Measurements from ENCODE around the gene KIR2DL3. TPM values are rescaled to one million over a fixed set of nuclear protein-coding genes. Genes with fewer than 3 reads are reported as not detected.
"Not testable (repeated sequence)": the region's sequence is repeated elsewhere in the genome, so short reads cannot be mapped to it uniquely, and the experiment has no call there.

Gene KIR2DL3
- under 1 TPM in 1 of 2 experiments, not detected in 1; 0.29 TPM for total RNA-seq
- 5.2 TPM for polyA plus RNA-seq

DNA sequence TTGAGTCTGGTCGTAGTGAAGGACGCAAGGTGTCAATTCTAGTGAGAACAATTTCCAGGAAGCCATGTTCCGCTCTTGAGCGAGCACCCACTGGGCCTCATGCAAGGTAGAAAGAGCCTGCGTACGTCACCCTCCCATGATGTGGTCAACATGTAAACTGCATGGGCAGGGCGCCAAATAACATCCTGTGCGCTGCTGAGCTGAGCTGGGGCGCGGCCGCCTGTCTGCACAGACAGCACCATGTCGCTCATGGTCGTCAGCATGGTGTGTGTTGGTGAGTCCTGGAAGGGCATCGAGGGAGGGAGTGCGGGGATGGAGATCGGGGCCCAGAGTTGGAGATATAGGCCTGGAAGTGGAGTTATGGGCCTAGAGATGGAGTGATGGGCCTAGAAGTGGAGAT is at the start of gene KIR2DL3:
Gene KIR2DL3, plus strand, starts transcription at position 208 of the 400 bp plus-strand sequence. Its CDS starts 33 bp downstream, at position 241.
- CTCF ChIA-PET; DNase-seq; H3K36me3 ChIP-seq (ENCODE audit: insufficient read depth, low read length); H3K36me3 Mint-ChIP-seq; H3K27ac ChIP-seq (ENCODE audit: low read depth, low read length); POLR2A ChIA-PET; H3K27me3 ChIP-seq (ENCODE audit: insufficient read depth, low read length, poor library complexity, severe bottlenecking); H3K9me3 ChIP-seq (ENCODE audit: low read length); H3K4me3 ChIP-seq (ENCODE audit: low read length); H3K4me1 Mint-ChIP-seq; H3K4me1 ChIP-seq (ENCODE audit: insufficient read depth, low read length): not testable (repeated sequence)
- H3K27ac Mint-ChIP-seq: peak within 1 kb of the TSS in 3 of 8 donors; percentile 1 to 85 (median 3)
- peak within 1 kb of the TSS in 2 of 7 donors; percentile 3 to 9 for H3K4me3 Mint-ChIP-seq
- H3K27me3 Mint-ChIP-seq: peaks cover 19 to 21% of the 10 kb centered on the region in 2 donors
- H3K9me3 Mint-ChIP-seq: peaks cover 0 to 12% (median 2%) of the 10 kb centered on the region in 5 donors

- Histone ChIP-seq H3K27ac (ENCODE audit: low read depth, low read length) (no peak overlapping the region), H3K36me3 (ENCODE audit: insufficient read depth, low read length) (no peaks in the 10 kb centered on the region), H3K27me3 (ENCODE audit: insufficient read depth, low read length, poor library complexity, severe bottlenecking) (peaks cover 9% of the 10 kb centered on the region), H3K4me3 (ENCODE audit: low read length) (no peak overlapping the region), H3K4me1 (ENCODE audit: insufficient read depth, low read length) (no peaks in the 10 kb centered on the region), H3K9me3 (ENCODE audit: low read length) (no peaks in the 10 kb centered on the region)
- CTCF ChIA-PET: no interaction called here
- no peaks in the 10 kb centered on the region for H3K4me1 Mint-ChIP-seq
- POLR2A ChIA-PET: no interaction called here
- peaks cover 18 to 35% of the 10 kb centered on the region in 2 donors for H3K27me3 Mint-ChIP-seq
- peaks cover 0 to 7% (median 3%) of the 10 kb centered on the region in 5 donors for H3K9me3 Mint-ChIP-seq
- DNase-seq: no peak
- no peak overlapping the region for H3K4me3 Mint-ChIP-seq
- H3K27ac Mint-ChIP-seq: no peak overlapping the region
- H3K36me3 Mint-ChIP-seq: no peaks in the 10 kb centered on the region
Observed at GRCh38 chr19:54691582-54692297, 46.6 kb upstream of the KIR2DL3 start.

DNA sequence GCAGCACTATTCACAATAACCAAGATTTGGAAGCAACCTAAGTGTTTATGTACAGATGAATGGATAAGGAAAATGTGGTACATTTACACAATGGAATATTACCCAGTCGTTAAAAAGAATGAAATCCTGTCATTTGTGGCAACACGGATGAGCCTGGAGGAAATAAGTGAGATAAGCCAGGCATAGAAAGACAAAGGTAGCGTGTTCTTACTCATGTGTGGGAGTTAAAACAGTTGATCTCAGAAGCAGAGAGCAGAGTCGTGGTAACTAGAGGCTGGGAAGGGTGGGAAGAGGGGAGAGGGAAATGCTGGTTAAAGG is 46.1 kb upstream of the KIR2DL3 start:
- no peaks in the 10 kb centered on the region for H3K4me1 Mint-ChIP-seq
- POLR2A ChIA-PET: no interaction called here
- Histone ChIP-seq H3K36me3 (ENCODE audit: insufficient read depth, low read length) (no peaks in the 10 kb centered on the region), H3K9me3 (ENCODE audit: low read length) (no peaks in the 10 kb centered on the region), H3K27me3 (ENCODE audit: insufficient read depth, low read length, poor library complexity, severe bottlenecking) (peaks cover 9% of the 10 kb centered on the region), H3K27ac (ENCODE audit: low read depth, low read length) (no peak overlapping the region), H3K4me3 (ENCODE audit: low read length) (no peak overlapping the region), H3K4me1 (ENCODE audit: insufficient read depth, low read length) (no peaks in the 10 kb centered on the region)
- DNase-seq: no peak
- peaks cover 16 to 31% of the 10 kb centered on the region in 2 donors for H3K27me3 Mint-ChIP-seq
- no peak overlapping the region for H3K4me3 Mint-ChIP-seq
- no peaks in the 10 kb centered on the region for H3K36me3 Mint-ChIP-seq
- CTCF ChIA-PET: no interaction called here
- no peak overlapping the region for H3K27ac Mint-ChIP-seq
- H3K9me3 Mint-ChIP-seq: peaks cover 0 to 7% (median 3%) of the 10 kb centered on the region in 5 donors

GRCh38 chr19:54694648-54695047 is 43.7 kb upstream of the KIR2DL3 start:
- Histone ChIP-seq H3K27ac (ENCODE audit: low read depth, low read length) (no peak overlapping the region), H3K36me3 (ENCODE audit: insufficient read depth, low read length) (no peaks in the 10 kb centered on the region), H3K4me1 (ENCODE audit: insufficient read depth, low read length) (no peaks in the 10 kb centered on the region), H3K4me3 (ENCODE audit: low read length) (no peak overlapping the region), H3K9me3 (ENCODE audit: low read length) (no peaks in the 10 kb centered on the region), H3K27me3 (ENCODE audit: insufficient read depth, low read length, poor library complexity, severe bottlenecking) (peaks cover 7% of the 10 kb centered on the region)
- Mint-ChIP-seq H3K4me1 (no peaks in the 10 kb centered on the region), H3K27me3 (peaks cover 15 to 39% of the 10 kb centered on the region in 2 donors), H3K27ac (no peak overlapping the region), H3K9me3 (peaks cover 0 to 8% (median 3%) of the 10 kb centered on the region in 5 donors), H3K36me3 (no peaks in the 10 kb centered on the region), H3K4me3 (no peak overlapping the region)
- POLR2A ChIA-PET: no interaction called here
- DNase-seq: no peak
- CTCF ChIA-PET: no interaction called here

- Histone ChIP-seq H3K36me3 (ENCODE audit: insufficient read depth, low read length) (no peaks in the 10 kb centered on the region), H3K4me1 (ENCODE audit: insufficient read depth, low read length) (no peaks in the 10 kb centered on the region), H3K4me3 (ENCODE audit: low read length) (no peak overlapping the region), H3K27ac (ENCODE audit: low read depth, low read length) (no peak overlapping the region), H3K9me3 (ENCODE audit: low read length) (no peaks in the 10 kb centered on the region), H3K27me3 (ENCODE audit: insufficient read depth, low read length, poor library complexity, severe bottlenecking) (peaks cover 4% of the 10 kb centered on the region)
- H3K4me3 Mint-ChIP-seq: no peak overlapping the region
- no peak overlapping the region for H3K27ac Mint-ChIP-seq
- H3K9me3 Mint-ChIP-seq: peaks cover 0 to 8% (median 3%) of the 10 kb centered on the region in 5 donors
- ChIA-PET CTCF (no interaction called here), POLR2A (no interaction called here)
- peaks cover 14 to 50% of the 10 kb centered on the region in 2 donors for H3K27me3 Mint-ChIP-seq
- H3K36me3 Mint-ChIP-seq: no peaks in the 10 kb centered on the region
- no peak for DNase-seq
- no peaks in the 10 kb centered on the region for H3K4me1 Mint-ChIP-seq
Observed at GRCh38 chr19:54696117-54696548, 42.2 kb upstream of the KIR2DL3 start.

DNA sequence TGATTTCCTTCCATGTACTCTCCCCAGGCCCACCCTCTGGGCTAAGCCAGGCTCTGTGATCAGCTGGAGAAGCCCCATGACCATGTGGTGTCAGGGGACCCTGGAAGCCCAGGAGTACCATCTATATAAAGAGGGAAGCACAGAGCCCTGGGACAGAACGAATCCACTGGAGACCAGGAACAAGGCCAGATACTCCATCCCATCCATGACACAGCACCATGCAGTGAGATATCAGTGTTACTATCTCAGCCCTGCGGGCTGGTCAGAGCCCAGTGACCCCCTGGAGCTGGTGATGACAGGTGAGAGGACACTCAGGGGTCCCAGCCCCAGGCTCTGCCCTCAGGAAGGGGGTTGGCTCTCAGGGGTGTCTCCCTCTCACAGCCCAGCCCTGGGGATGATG is 41.5 kb upstream of the KIR2DL3 start:
- no peaks in the 10 kb centered on the region for H3K36me3 Mint-ChIP-seq
- H3K27ac ChIP-seq (ENCODE audit: low read depth, low read length): no peak overlapping the region
- no peaks in the 10 kb centered on the region for H3K4me1 ChIP-seq (ENCODE audit: insufficient read depth, low read length)
- peaks cover 0 to 6% (median 3%) of the 10 kb centered on the region in 5 donors for H3K9me3 Mint-ChIP-seq
- no peaks in the 10 kb centered on the region for H3K36me3 ChIP-seq (ENCODE audit: insufficient read depth, low read length)
- no peak for DNase-seq
- H3K4me3 ChIP-seq (ENCODE audit: low read length): no peak overlapping the region
- peaks cover 11 to 48% of the 10 kb centered on the region in 2 donors for H3K27me3 Mint-ChIP-seq
- H3K27me3 ChIP-seq (ENCODE audit: insufficient read depth, low read length, poor library complexity, severe bottlenecking): peaks cover 4% of the 10 kb centered on the region
- H3K4me1 Mint-ChIP-seq: no peaks in the 10 kb centered on the region
- no peaks in the 10 kb centered on the region for H3K9me3 ChIP-seq (ENCODE audit: low read length)
- ChIA-PET POLR2A (no interaction called here), CTCF (no interaction called here)
- H3K4me3 Mint-ChIP-seq: no peak overlapping the region
- H3K27ac Mint-ChIP-seq: no peak overlapping the region

- H3K36me3 Mint-ChIP-seq; H3K4me3 Mint-ChIP-seq; H3K27me3 ChIP-seq (ENCODE audit: insufficient read depth, low read length, poor library complexity, severe bottlenecking); CTCF ChIA-PET; H3K27ac Mint-ChIP-seq; H3K9me3 Mint-ChIP-seq; H3K9me3 ChIP-seq (ENCODE audit: low read length); POLR2A ChIA-PET; H3K4me3 ChIP-seq (ENCODE audit: low read length); H3K27ac ChIP-seq (ENCODE audit: low read depth, low read length); H3K4me1 Mint-ChIP-seq; H3K36me3 ChIP-seq (ENCODE audit: insufficient read depth, low read length); H3K4me1 ChIP-seq (ENCODE audit: insufficient read depth, low read length): not testable (repeated sequence)
- peak in 1 of 5 donors; percentile 30 for DNase-seq
- peaks cover 9 to 41% of the 10 kb centered on the region in 2 donors for H3K27me3 Mint-ChIP-seq
Observed at GRCh38 chr19:54697716-54698115, 40.6 kb upstream of the KIR2DL3 start.

- Histone ChIP-seq H3K9me3 (ENCODE audit: low read length) (no peaks in the 10 kb centered on the region), H3K27me3 (ENCODE audit: insufficient read depth, low read length, poor library complexity, severe bottlenecking) (no peaks in the 10 kb centered on the region), H3K36me3 (ENCODE audit: insufficient read depth, low read length) (no peaks in the 10 kb centered on the region), H3K27ac (ENCODE audit: low read depth, low read length) (no peak overlapping the region), H3K4me1 (ENCODE audit: insufficient read depth, low read length) (peaks cover 12% of the 10 kb centered on the region), H3K4me3 (ENCODE audit: low read length) (no peak overlapping the region)
- ChIA-PET CTCF (no interaction called here), POLR2A (no interaction called here)
- no peak for DNase-seq
- H3K4me3 Mint-ChIP-seq: no peak overlapping the region
- H3K36me3 Mint-ChIP-seq: no peaks in the 10 kb centered on the region
- no peak overlapping the region for H3K27ac Mint-ChIP-seq
- peaks cover 4 to 21% of the 10 kb centered on the region in 2 donors for H3K27me3 Mint-ChIP-seq
- peaks cover 0 to 3% (median 0%) of the 10 kb centered on the region in 5 donors for H3K9me3 Mint-ChIP-seq
- H3K4me1 Mint-ChIP-seq: peaks cover 9 to 21% (median 17%) of the 10 kb centered on the region in 3 donors
Observed at GRCh38 chr19:54704928-54705327, 33.4 kb upstream of the KIR2DL3 start.
